HepG2 (cell line): Measurements from ENCODE around the gene IRF4. TPM values are rescaled to one million over a fixed set of nuclear protein-coding genes. Genes with fewer than 3 reads are reported as not detected.

Experiments
- ARNT ChIP-seq: fragments of 450-650 bp; IDR thresholded peaks from 2 replicates; pipeline ENCODE4 v1.6.1; 2017
- CBX5 ChIP-seq: sonication (generic); formaldehyde crosslinking; IDR thresholded peaks from 2 replicates; pipeline ENCODE4 v1.4.0; 2020; ENCODE audit warnings: missing genetic modification reagents, borderline replicate concordance
- CHD2 ChIP-seq: IDR thresholded peaks from 2 replicates; pipeline ENCODE4 v1.6.1; 2011; ENCODE audit warnings: low read depth, low read length, improper control_type of control experiment
- HMGA1 ChIP-seq: sonication (generic); formaldehyde crosslinking; conservative IDR thresholded peaks from 2 replicates; pipeline ENCODE4 v1.4.0; 2020; ENCODE audit warnings: missing genetic modification reagents
- HOXA9 ChIP-seq: sonication (generic); formaldehyde crosslinking; IDR thresholded peaks from 2 replicates; pipeline ENCODE4 v1.8.1; 2022; ENCODE audit warnings: missing genetic modification reagents, mild to moderate bottlenecking, moderate library complexity, borderline replicate concordance
- KLF12 ChIP-seq: sonication (generic); formaldehyde crosslinking; IDR thresholded peaks from 2 replicates; pipeline ENCODE4 v1.4.0; 2020; ENCODE audit warnings: missing genetic modification reagents, borderline replicate concordance
- MATR3 ChIP-seq: sonication (generic); formaldehyde crosslinking; IDR thresholded peaks from 2 replicates; pipeline ENCODE4 v1.4.0; 2020; ENCODE audit warnings: missing genetic modification reagents
- NBN ChIP-seq: fragments of 450-650 bp; conservative IDR thresholded peaks from 2 replicates; pipeline ENCODE4 v1.6.1; 2017
- NFKBIZ ChIP-seq: IDR thresholded peaks from 2 replicates; pipeline ENCODE4 v1.6.1; 2018; ENCODE audit warnings: missing genetic modification reagents, missing compliant biosample characterization
- PAF1 ChIP-seq: IDR thresholded peaks from 2 replicates; pipeline ENCODE4 v1.6.1; 2016; ENCODE audit warnings: missing genetic modification reagents, missing compliant biosample characterization
- TBX2 ChIP-seq: sonication (generic); formaldehyde crosslinking; IDR thresholded peaks from 2 replicates; pipeline ENCODE4 v1.5.0; 2020; ENCODE audit warnings: missing genetic modification reagents, mild to moderate bottlenecking, borderline replicate concordance
- ZFP36L2 ChIP-seq: sonication (generic); formaldehyde crosslinking; IDR thresholded peaks from 2 replicates; pipeline ENCODE4 v1.4.0; 2020; ENCODE audit warnings: missing genetic modification reagents
- ZFP82 ChIP-seq: sonication (generic); formaldehyde crosslinking; IDR thresholded peaks from 2 replicates; pipeline ENCODE4 v1.5.1; 2020; ENCODE audit warnings: mild to moderate bottlenecking, missing genetic modification reagents, borderline replicate concordance
- ZNF205 ChIP-seq: IDR thresholded peaks from 2 replicates; pipeline ENCODE4 v1.6.1; 2018; ENCODE audit warnings: missing biosample characterization, missing genetic modification reagents
- ZNF230 ChIP-seq: sonication (generic); formaldehyde crosslinking; IDR thresholded peaks from 2 replicates; pipeline ENCODE4 v1.4.0; 2020; ENCODE audit warnings: mild to moderate bottlenecking, missing genetic modification reagents
- ZNF33A ChIP-seq: sonication (generic); formaldehyde crosslinking; IDR thresholded peaks from 2 replicates; pipeline ENCODE4 v1.5.1; 2020; ENCODE audit warnings: missing genetic modification reagents, mild to moderate bottlenecking, moderate library complexity, borderline replicate concordance
- ZNF343 ChIP-seq: sonication (generic); formaldehyde crosslinking; IDR thresholded peaks from 2 replicates; pipeline ENCODE4 v1.4.0; 2020; ENCODE audit warnings: mild to moderate bottlenecking, missing genetic modification reagents
- ZNF556 ChIP-seq: sonication (generic); formaldehyde crosslinking; IDR thresholded peaks from 2 replicates; pipeline ENCODE4 v1.4.0; 2020; ENCODE audit warnings: mild to moderate bottlenecking, missing genetic modification reagents, borderline replicate concordance
- ZNF569 ChIP-seq: sonication (generic); formaldehyde crosslinking; IDR thresholded peaks from 2 replicates; pipeline ENCODE4 v1.5.0; 2020; ENCODE audit warnings: mild to moderate bottlenecking, missing genetic modification reagents, moderate library complexity, borderline replicate concordance
- ZNF589 ChIP-seq: sonication (generic); formaldehyde crosslinking; conservative IDR thresholded peaks from 2 replicates; pipeline ENCODE4 v1.8.0; 2022; ENCODE audit warnings: mild to moderate bottlenecking, moderate library complexity, missing genetic modification reagents
- ZNF598 ChIP-seq: sonication (generic); formaldehyde crosslinking; IDR thresholded peaks from 2 replicates; pipeline ENCODE4 v1.5.1; 2020; ENCODE audit warnings: mild to moderate bottlenecking, missing genetic modification reagents, borderline replicate concordance
- ZNF775 ChIP-seq: sonication (generic); formaldehyde crosslinking; IDR thresholded peaks from 2 replicates; pipeline ENCODE4 v1.4.0; 2020; ENCODE audit warnings: missing genetic modification reagents, mild to moderate bottlenecking, moderate library complexity, borderline replicate concordance
- polyA plus RNA-seq, 8 experiments: library from polyadenylated mRNA; depleted of rRNA in 3 of 8; stranded (reverse) in 7 of 8; unstranded in 1 of 8; fragments of >200 nt; fragmentation: Illumina TruSeq in 4 of 8; extraction: Trizol in 4 of 8; gene quantifications; 2 replicates each; pipeline versions ENCODE4 v1.2.1 to v1.2.3, GENCODE V29; 2011 to 2016; ENCODE audit warnings: low read depth in 4 of 8, missing spikeins in 1 of 8, mixed read lengths in 1 of 8; ENCODE audit not compliant: insufficient read depth in 1 of 8
- total RNA-seq, 5 experiments: library from RNA; depleted of rRNA; stranded (reverse); fragments of >200 nt; fragmentation: Illumina TruSeq; extraction: Trizol; gene quantifications; 2 replicates each; pipeline ENCODE4 v1.2.3, GENCODE V29; 2016; ENCODE audit warnings: low read depth in 1 of 5
- TF ChIP-seq, protein P1 (sequence below): sonication (generic); formaldehyde crosslinking; IDR thresholded peaks from 2 replicates; pipeline ENCODE4 v1.5.1; 2020; ENCODE audit warnings: mild to moderate bottlenecking, missing genetic modification reagents, moderate library complexity
- TF ChIP-seq, protein P2 (sequence below): IDR thresholded peaks from 2 replicates; pipeline ENCODE4 v1.6.1; 2016; ENCODE audit warnings: low read depth, borderline replicate concordance
- TF ChIP-seq, protein P3 (sequence below): sonication (generic); formaldehyde crosslinking; IDR thresholded peaks from 2 replicates; pipeline ENCODE4 v1.4.0; 2020; ENCODE audit warnings: missing genetic modification reagents
- TF ChIP-seq, protein P4 (sequence below): sonication (generic); formaldehyde crosslinking; IDR thresholded peaks from 2 replicates; pipeline ENCODE4 v1.5.0; 2020; ENCODE audit warnings: missing genetic modification reagents

The IRF4 gene
- total and polyA plus RNA-seq, 2 of the 13 experiments (the other 11 are each of a cell fraction or from before 2014, with no cell fraction given) = 0.07 to 0.09 TPM

DNA sequence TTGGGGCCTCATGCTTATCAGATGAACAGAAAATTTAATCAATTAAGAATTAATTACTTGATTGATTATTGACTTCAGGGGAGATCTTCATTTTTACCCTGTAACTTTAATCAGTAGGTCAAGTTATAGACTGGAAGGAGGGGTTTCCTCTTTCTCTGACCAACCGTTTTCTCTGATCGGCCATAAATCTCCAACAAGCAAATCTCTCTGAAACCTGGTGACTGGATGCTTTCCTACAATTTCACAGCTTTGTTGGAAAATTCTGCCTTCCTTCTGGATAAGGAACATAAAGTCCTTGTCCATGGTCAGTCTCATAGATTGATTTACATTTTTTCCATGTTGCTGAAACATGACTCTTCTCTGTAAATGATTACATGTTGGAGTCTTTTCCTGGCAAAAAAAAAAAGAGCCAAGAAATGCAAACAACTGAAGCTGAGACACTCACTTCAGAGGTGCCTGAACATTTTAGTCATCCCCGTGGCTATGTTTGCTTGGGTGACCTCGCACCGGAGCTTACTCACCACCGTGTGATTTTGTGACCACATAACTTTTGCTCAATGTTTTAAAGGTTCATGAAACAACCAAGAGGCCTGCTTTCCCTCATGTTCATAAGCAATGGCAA is 31.0 kb downstream of the IRF4 start (continued):
- TF ChIP-seq ZNF775 (CRISPR knock-in tag) (no peak), MATR3 (CRISPR knock-in tag) (no peak), ZNF569 (CRISPR knock-in tag) (no peak), HOXA9 (no peak), ZNF230 (CRISPR knock-in tag) (no peak), ZNF556 (no peak), PAF1 (CRISPR knock-in tag) (no peak), CHD2 (no peak), ZNF589 (no peak), ZNF205 (no peak), ARNT (no peak), HMGA1 (CRISPR knock-in tag) (no peak), NBN (no peak), ZNF33A (CRISPR knock-in tag) (no peak), ZNF598 (CRISPR knock-in tag) (no peak), CBX5 (CRISPR knock-in tag) (no peak), KLF12 (CRISPR knock-in tag) (no peak), NFKBIZ (CRISPR knock-in tag) (no peak), ZFP36L2 (CRISPR knock-in tag) (no peak), ZNF343 (CRISPR knock-in tag) (no peak), TBX2 (CRISPR knock-in tag) (peak; percentile 66; the same call in 1 of the 2 replicates), ZFP82 (CRISPR knock-in tag) (no peak)
- TF ChIP-seq, protein P1, sequence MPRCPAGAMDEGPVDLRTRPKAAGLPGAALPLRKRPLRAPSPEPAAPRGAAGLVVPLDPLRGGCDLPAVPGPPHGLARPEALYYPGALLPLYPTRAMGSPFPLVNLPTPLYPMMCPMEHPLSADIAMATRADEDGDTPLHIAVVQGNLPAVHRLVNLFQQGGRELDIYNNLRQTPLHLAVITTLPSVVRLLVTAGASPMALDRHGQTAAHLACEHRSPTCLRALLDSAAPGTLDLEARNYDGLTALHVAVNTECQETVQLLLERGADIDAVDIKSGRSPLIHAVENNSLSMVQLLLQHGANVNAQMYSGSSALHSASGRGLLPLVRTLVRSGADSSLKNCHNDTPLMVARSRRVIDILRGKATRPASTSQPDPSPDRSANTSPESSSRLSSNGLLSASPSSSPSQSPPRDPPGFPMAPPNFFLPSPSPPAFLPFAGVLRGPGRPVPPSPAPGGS (CRISPR knock-in tag) = no peak
- TF ChIP-seq, protein P2, sequence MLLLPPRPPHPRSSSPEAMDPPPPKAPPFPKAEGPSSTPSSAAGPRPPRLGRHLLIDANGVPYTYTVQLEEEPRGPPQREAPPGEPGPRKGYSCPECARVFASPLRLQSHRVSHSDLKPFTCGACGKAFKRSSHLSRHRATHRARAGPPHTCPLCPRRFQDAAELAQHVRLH (CRISPR knock-in tag) = no peak
- TF ChIP-seq, protein P3, sequence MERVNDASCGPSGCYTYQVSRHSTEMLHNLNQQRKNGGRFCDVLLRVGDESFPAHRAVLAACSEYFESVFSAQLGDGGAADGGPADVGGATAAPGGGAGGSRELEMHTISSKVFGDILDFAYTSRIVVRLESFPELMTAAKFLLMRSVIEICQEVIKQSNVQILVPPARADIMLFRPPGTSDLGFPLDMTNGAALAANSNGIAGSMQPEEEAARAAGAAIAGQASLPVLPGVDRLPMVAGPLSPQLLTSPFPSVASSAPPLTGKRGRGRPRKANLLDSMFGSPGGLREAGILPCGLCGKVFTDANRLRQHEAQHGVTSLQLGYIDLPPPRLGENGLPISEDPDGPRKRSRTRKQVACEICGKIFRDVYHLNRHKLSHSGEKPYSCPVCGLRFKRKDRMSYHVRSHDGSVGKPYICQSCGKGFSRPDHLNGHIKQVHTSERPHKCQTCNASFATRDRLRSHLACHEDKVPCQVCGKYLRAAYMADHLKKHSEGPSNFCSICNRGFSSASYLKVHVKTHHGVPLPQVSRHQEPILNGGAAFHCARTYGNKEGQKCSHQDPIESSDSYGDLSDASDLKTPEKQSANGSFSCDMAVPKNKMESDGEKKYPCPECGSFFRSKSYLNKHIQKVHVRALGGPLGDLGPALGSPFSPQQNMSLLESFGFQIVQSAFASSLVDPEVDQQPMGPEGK = no peak
- TF ChIP-seq, protein P4, sequence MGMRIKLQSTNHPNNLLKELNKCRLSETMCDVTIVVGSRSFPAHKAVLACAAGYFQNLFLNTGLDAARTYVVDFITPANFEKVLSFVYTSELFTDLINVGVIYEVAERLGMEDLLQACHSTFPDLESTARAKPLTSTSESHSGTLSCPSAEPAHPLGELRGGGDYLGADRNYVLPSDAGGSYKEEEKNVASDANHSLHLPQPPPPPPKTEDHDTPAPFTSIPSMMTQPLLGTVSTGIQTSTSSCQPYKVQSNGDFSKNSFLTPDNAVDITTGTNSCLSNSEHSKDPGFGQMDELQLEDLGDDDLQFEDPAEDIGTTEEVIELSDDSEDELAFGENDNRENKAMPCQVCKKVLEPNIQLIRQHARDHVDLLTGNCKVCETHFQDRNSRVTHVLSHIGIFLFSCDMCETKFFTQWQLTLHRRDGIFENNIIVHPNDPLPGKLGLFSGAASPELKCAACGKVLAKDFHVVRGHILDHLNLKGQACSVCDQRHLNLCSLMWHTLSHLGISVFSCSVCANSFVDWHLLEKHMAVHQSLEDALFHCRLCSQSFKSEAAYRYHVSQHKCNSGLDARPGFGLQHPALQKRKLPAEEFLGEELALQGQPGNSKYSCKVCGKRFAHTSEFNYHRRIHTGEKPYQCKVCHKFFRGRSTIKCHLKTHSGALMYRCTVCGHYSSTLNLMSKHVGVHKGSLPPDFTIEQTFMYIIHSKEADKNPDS (CRISPR knock-in tag) = no peak
